GM18517 (cell line): ENCODE results near the gene TMEM9B.

Source experiments
- ATAC-seq: cut with Tn5 transposase; IDR thresholded peaks from one replicate; pipeline ENCODE4 v1.9.1; 2021; ENCODE audit warnings: mild to moderate bottlenecking, moderate library complexity; ENCODE audit not compliant: unreplicated experiment

TMEM9B gene

DNA sequence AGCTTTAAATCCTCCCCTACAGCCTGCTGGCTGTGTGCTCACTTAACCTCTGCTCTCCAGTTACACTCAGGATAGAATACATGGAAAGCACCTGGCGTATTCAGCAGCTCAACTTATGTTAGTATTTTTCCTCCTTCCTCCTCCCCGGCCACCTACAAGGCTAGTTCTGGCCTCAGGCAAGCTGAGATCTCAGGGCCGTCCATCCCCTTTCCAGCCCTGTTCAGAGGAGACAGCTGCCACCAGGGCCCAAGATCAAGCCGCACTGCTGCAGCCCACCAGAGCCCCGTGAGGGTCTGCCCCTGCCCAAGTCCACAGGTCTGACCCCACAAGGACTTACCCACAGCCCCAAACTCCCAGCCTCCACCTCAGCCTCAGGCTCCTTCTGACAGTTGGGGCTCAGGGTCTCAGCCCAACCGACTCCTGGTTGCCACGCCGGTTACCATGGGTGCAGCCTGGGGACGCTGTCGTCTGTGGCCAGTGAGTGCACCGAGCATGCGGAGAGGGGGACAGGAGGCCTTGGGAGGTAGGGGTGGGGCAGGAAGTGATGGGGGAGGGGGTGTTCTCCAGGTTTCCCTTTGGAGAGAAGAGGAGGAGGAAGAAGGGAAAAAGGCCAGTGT lies 31.6 kb downstream of the TMEM9B start, which contains the start of gene C11orf16:
C11orf16 (minus strand) TSS at position 384 of the 617 bp plus-strand sequence. CDS start 639 bp downstream, outside the sequence.
- ATAC-seq, result no peak

DNA sequence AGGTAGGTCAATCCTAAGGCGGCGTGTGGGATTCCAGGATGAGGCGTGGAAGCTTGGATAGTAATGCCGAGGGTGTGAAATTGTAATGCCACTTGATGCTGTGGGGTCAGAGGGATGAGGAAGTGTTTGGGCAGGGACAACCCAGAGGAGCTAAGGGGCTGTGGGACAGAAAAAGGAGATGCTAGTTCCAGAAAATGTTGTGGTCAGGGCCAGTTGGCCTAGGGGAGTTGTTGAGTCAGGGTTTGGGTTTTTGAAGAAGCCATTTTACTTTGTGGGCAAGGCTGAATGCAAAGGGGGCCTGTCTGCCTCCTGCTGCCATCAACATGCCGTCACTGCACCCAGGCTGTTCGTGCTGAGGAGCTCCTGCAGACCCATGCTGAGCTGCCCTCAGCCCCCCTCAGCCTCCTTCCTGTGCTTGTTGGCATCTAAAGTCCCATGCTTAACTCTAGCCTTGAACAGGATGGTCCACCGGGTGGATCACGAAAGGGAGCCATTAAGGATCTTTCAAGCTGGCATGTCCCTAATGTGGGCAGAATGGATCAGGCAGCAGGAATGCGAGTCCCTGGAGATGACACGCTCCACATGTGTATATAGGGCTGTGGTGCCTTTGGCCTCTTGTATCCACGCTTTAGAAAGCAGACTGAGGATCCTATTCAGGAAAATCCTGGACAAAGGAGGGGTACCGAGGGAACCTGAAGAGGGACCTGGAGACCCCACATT lies 33.6 kb downstream of the TMEM9B start:
- no peak for ATAC-seq

DNA sequence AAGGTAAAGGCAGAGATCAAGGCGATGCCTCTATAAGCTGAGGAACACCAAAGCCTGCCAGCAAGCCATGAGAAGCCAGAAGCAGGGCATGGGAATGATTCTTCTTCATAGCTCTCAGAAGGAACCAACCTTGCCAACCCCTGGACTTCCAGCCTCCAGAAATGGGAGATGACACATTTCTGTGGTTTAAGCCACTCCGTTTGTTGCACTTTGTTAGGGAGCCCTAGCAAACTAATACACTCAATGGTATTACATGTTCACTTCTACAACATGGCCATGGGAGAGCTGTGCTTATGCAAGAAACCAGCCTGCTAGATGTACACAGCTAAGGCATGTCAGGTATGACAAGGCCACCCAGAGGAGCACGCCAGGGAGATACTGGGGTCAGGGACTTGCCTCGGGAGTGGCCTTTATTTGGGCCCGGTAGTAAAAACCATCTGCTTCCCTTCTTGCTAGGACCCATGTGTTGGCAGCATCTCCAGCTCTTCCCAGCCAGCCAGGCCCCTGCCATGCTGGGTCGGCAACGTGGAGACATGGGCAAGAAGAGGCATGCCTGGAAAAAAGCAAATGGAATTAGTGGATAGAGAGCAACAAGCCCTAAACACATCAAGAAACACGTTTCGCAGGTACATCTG lies 35.1 kb downstream of the TMEM9B start:
- ATAC-seq, result no peak

DNA sequence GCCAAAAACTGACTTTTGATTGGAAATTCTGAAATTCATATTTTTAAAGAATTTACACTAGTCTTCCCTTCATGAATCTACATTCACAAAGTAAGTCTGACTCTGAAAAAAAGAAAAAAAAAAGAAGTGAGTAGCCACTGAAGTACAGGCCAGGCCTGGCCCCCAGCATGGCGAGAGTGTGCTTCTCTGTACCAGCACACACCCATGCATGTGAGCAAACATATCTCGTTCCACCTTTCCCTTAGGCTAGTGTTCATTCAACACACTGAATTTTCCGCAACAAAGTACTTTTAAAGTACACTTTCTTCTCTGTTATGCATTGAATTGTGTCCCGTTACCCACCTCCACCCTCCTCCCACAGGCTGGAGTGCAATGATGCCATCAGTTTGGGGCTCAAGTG lies 36.0 kb downstream of the TMEM9B start:
- no peak for ATAC-seq

DNA sequence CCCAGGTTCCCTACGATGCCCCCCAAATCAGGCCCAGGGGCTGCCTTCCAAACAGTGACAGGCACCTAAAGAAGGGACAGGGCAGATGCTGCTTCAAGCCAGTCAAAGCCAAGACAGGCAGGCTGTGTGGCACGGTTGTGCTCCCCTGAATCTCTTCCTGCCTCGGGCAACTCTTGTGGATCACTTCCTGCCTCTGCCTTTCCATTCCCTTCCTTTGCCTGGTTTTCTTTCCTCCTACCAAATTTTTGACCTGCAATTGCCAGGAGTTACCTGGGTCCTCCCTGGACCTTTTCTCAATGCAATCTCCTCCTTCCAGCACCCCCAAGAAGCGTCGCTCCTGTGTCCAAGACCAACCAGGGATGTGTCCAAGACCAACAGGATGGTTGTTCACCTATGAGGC lies 37.0 kb downstream of the TMEM9B start:
- no peak for ATAC-seq

DNA sequence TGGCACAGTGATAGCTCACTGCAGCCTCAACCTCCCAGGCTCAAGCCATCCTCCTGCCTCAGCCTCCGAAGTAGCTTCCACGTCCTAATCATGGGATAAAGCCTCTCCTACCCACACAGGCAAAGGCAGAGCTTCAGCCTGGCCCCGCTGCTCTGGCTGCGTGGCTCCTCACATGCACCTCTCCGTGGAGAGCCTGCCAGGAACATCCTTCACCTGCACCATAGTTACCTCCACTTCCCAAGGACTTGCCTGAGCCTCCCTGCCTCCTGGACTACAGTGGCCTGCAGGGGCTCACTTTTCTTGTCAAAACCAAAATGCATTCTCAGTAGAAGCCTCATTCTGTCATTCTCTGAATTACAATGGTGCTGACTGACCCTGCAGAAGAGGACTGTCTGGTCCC lies 38.0 kb downstream of the TMEM9B start:
- ATAC-seq, result no peak

DNA sequence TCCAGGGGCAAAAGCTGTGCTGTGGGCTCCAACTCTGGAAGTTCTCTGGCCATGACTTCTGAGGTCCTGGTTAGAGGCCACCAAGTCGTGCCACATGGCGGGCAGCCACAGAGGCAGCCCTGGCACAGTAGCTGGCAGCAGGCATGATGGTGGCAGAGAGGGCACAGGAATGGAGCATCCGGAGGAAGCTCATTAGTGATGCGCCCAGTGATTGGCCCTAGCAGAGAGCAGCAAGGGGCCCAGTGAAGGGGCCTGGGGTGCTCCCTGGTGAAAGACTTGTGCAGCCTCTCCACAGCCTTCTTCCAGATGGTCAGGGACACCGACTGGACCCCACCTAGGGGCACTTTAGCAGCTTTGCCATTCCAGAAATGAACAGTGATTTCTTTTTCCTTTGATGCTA lies 38.5 kb downstream of the TMEM9B start:
- ATAC-seq, result no peak

DNA sequence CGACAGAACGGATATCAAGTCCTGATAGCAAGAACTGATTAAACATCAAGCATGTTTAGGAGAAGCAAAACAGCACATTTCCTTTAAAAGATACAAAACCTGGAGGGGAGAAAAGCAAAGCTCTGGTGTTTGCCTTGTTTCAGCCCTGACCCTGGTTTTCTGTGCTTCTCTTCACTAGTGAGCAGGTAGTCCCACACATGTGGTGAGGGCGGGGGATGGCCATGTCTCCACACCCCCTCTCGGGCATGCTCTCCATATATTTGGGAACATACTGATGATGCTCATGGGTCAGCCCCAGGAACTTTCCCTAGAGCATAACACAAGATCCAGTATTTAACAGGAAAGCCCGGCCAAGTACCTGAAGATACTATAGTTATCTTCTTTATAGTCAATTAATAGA lies 41.6 kb downstream of the TMEM9B start:
- no peak for ATAC-seq

DNA sequence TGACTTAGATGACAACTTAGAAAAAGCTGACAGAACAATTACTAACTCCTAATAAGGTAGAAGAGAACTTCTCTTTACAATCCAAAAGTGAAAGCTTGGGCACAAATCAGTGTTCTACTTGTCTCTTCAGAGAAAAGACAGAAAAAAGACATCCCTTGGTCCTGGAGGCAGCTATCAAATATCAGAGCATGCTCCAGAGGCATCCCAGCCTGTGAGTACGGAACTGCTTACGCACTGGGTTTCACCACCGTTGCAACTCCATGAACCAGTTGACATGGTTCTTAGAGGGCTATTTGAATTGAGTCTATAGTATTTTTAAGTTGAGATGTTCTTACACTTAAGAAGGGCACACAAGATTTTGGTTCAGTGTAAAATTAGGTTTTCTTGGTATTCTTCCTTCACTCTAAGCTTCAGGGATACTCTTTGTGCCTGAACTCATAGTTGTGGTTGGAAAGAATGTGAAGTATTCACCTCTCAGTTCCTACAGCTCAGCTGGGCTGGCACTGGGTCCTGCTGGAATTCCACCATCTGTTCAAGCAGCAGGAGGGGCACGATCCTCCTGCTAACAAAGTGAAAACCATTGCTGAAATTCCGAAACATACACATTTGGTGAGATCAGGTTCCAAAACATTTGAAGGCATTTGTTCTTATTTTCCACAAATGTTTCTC lies 47.0 kb downstream of the TMEM9B start:
- ATAC-seq, result no peak

DNA sequence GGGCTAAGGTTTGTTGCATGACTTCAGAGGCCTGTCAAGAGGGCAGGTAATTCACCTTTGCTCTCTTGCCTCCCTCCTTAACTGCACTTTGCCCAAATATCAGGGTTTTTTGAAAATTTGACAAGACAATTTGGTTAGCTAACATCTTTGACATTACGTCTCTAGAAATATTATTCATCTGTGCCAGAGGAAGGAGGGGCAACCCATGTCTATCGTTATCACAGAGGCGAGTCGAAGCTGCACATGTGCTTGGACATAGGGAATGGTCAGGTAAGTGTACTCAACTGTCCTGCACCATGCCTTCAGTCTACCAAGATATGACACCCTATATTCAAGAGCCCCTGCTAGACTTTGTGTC lies 49.6 kb downstream of the TMEM9B start:
- ATAC-seq, result no peak

DNA sequence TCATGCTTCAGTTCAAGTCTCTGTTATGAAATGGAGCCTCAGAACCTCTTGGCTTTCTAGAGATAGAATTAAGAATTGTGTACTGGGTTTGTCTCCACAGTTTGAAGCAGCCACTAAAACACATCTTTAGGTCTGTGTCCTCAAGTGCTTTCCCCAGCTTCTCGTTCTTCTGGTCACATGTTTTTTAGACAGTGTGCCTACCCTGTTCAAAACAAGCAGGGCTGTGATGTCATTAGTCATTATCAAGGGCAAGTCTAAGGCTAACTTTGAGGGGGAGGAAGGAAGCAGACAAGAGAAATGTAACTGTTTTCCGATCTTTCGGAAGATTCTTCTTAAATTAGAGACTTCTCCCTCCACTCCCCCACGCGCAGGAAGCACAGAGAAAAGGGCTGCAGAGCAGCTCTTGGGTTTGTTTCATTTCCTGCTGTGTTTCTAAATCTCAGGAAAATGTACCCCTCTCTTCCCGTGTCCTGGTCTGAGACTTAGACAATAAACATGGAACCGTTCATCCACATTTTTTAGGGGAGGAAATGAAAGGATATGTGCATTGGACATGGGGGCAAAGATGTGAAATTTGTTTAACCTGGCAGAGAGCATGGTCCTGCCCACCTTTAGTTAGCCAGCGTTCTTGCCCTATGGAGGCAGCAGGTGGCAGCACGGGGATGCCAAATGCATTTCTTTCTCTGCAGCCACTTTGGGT lies 50.1 kb downstream of the TMEM9B start:
- ATAC-seq, result no peak

DNA sequence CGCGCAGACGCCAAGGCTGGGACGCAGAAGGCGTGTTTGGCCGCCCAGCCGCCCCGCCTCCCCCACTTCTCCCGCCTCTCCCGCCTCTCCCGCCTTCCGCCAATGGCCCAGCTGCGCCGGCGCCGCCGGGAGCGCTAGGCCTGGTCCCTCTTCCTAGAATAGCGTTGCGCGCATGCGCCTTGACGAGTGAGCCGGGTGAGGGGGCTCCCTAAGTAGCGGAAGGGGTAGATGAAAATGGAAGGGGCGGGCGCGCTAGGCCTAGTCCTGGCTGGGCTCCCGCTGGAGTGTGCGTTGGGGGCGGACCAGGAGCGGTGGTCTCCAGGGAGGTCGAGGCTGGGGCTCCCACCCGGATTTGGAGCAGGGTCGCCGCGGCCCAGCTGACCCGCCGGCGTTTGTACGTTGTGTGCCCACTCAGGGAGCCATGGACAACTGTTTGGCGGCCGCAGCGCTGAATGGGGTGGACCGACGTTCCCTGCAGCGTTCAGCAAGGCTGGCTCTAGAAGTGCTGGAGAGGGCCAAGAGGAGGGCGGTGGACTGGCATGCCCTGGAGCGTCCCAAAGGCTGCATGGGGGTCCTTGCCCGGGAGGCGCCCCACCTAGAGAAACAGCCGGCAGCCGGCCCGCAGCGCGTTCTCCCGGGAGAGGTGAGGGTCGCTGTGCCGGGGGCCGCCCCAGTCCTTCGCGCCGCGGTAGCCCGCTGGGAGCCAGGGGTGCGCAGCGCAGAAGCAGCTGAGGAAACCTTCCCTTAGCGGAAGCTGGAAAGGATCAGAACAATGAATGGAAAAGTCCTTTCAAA lies 53.0 kb downstream of the TMEM9B start, which contains the start of gene AKIP1:
AKIP1 (plus strand) TSS at position 161 of the 795 bp plus-strand sequence; CDS start at position 422, 261 bp downstream.
- peak; percentile 65 for ATAC-seq

DNA sequence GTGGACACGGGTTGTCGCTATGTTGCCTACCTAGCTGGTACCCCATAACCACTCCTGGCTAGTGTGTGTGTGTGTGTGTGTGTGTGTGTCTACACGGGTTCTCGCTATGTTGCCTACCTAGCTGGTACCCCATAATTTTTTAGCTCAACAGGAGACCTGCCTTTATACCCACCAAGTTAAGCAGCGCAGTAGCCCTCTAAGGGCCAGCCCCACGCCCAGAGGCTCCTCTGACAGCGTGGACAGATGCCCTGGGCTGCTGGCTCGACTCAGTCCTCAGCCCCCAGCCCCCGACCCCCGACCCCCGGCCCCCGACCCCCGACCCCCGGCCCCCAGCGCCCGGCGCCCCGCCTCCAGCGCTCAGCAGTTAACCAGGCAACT lies 53.6 kb downstream of the TMEM9B start:
- ATAC-seq, result no peak

DNA sequence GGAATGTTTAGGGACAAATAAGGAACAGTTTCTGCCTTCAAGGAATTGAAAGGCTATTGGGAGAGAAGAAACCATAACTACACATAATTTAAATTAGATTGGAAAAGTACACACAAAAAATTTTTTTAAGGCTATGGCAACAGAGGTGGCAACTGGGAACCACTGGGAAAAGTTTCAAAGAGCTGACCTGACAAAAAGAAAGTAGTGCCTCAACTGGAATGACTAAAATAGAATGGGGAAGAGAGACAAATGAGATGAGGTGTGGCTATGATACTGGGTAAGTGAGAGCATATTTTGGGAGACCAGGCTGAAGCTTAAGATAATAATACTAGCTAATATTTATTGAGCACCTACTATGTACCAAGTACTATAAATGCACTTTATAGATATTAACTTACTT lies 56.1 kb downstream of the TMEM9B start:
- ATAC-seq, result no peak

DNA sequence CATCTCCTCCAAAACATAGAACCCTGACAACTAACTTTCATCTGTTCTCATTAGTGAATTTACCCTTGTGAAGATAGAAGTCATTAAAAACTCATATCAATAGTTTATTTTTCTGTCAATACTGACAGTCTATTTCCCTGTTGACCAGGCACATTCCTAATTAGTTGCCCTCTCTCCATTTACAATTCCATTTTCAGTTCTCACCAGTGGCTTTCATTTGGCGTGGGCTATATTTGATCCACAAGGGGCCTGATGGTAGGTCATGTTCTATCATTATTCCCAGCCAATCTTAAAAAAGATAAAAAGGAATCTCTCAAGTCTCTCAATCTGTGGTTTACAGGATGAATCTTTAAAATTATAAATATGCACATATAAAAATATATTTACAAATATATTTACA lies 57.1 kb downstream of the TMEM9B start:
- no peak for ATAC-seq

DNA sequence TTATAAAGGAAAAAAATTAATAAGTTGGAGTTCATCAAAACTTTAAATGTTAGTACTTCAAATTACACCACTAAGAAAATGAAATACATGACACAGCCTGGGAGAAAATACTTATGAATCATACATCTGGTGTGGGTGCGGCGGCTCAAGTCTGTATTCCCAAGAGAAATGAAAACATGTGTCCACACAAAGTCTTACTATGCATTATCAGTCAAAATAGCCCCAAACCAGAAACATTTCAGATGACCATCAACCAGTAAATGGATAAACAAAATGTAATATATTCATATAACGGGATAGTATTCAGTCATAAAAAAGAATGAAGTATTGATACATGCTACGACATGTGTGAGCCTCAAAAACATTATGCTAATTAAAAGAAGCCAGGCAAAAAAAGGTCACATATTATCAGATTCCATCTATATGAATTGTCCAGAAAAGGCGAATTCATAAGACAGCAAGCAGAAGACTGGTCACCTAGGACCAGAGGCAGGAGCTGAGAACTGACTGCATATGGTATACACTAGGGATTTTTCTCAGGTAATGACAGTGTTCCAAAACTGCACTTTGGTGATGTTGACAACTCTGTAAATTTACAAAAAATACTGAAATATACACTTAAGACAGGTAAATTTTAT lies 58.6 kb downstream of the TMEM9B start:
- no peak for ATAC-seq

DNA sequence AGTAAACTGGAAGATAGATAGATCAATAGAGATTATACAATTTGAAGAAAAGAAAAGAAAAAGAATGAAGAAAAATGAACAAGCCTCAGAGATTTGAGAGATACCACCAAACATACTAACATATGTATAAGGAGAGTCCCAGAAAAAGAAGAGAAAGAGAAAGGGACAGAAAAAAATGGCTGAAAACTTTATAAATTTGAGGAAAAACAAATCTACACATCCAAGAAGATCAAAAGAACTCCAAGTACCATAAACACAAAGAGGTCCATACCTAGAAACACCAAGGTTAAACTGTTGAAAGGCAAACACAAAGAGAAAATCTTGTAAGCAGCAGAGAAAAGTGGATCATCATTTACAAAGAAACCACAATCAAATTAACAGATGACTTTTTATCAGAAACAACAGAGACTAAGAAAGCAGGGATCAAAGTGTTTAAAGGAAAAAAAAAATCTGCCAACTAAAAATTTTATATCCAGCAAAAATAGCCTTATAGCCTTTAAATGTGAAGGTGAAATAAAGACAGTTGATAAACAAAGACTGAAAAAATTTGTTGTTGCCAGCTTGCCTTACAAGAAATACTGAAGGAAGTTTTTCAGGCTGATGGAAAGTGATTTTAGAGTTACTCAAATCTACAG lies 65.0 kb downstream of the TMEM9B start:
- ATAC-seq, result no peak
